Upper lobe of right lung (tissue), 1 donor: ENCODE data around the gene RGL1. TPM values are rescaled to one million over a fixed set of nuclear protein-coding genes. Genes with fewer than 3 reads are reported as not detected.

Experiments used
- ATAC-seq: fragments of 200-7000 bp; cut with Tn5 transposase; one replicate; pipeline ENCODE4 v1.9.1; 2020; ENCODE audit warnings: mild to moderate bottlenecking, moderate library complexity
- DNase-seq: peaks from one replicate; pipeline ENCODE4 v3.0.0-alpha.2; 2020
- H3K27ac ChIP-seq: fragments of 200-600 bp; one replicate; pipeline ENCODE4 v1.8.0; 2022
- H3K27me3 ChIP-seq: fragments of 200-600 bp; one replicate; pipeline ENCODE4 v1.8.0; 2022; ENCODE audit warnings: mild to moderate bottlenecking
- H3K36me3 ChIP-seq: fragments of 200-600 bp; one replicate; pipeline ENCODE4 v1.8.0; 2022
- H3K4me1 ChIP-seq: fragments of 200-600 bp; one replicate; pipeline ENCODE4 v1.8.0; 2022
- H3K4me3 ChIP-seq: fragments of 200-600 bp; one replicate; pipeline ENCODE4 v1.8.0; 2022; ENCODE audit warnings: mild to moderate bottlenecking
- H3K9me3 ChIP-seq: fragments of 200-600 bp; one replicate; pipeline ENCODE4 v1.8.0; 2022
- CTCF ChIP-seq: fragments of 200-600 bp; IDR thresholded peaks from one replicate; pipeline ENCODE4 v1.8.0; 2022; ENCODE audit warnings: antibody characterized with exemption
- intact Hi-C: fragments of 100-400 bp; cut with DNase I; formaldehyde crosslinking; loops from one replicate; pipeline ENCODE4 v1.11.0; 2022
- total RNA-seq: library from RNA; stranded (reverse); fragmentation: NEBNext Ultra II Directional; extraction: Animal tissue kit (Norgen Biotek cat#: 25700); gene quantifications from one replicate; pipeline ENCODE4 v1.2.1, GENCODE V29; 2021
- donor health status: DM: no; HTN: yes; CAD: no; lungs with severe emphysema.

The RGL1 gene
- total RNA-seq, 1 donor from 2014 or later, result 40.9 TPM

DNA sequence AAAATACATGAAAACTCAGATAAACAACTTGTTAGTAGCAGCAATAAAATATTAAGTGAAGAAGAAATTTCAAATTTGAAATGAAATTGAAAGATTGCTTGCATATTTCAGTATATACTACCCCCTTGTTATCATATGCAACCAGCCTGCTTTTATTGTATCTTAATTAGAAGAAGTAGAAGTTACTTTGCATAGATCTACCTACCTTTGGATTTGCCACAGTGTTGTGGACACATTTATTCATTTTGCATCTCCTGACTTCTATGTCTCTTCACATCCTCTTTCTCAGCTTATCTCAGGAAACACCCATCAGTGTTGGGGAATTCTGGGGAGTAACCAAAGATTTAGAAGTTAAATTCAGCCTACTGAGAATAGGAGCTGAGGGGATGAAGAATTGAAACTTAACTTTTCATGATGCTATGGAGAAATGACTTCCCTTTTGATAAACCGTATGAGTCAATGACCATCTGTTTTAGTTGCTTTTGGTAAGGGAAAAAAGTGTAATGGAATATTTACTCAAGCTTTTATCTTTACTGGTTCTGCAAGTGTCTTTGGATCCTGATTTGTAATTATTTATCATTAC lies 96.9 kb downstream of the RGL1 start:
- no peaks in the 10 kb centered on the region for H3K27me3 ChIP-seq
- DNase-seq (no peak), ATAC-seq (no peak)
- no peak for TF ChIP-seq CTCF
- H3K36me3 ChIP-seq, result peaks cover 69% of the 10 kb centered on the region
- intact Hi-C loops, result no loop called here
- no peak overlapping the region for H3K27ac ChIP-seq
- H3K4me3 ChIP-seq, result no peak overlapping the region
- H3K4me1 ChIP-seq, result no peaks in the 10 kb centered on the region
- no peaks in the 10 kb centered on the region for H3K9me3 ChIP-seq

DNA sequence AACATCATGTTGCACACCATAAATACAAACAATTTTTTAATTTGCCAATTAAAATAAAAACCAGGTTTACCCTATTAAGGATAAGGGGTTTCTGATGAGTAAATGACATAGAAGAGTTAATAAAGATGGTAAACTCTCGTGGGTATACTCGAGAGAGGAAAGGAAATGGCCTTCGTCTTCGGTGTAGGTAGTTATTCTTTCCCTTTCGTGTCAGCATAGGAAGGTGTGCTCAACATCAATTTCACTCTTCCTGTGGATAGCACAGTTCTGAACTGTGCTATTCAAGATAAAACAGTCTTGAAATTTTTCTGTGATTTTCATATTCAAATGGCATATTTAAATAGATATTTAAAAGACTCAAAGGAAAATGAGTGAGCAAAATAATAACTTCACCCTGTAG lies 98.2 kb downstream of the RGL1 start:
- H3K27ac ChIP-seq, result no peak overlapping the region
- intact Hi-C loops, result no loop called here
- H3K4me3 ChIP-seq, result no peak overlapping the region
- no peak for ATAC-seq
- H3K27me3 ChIP-seq, result no peaks in the 10 kb centered on the region
- H3K36me3 ChIP-seq, result peaks cover 75% of the 10 kb centered on the region
- DNase-seq, result no peak
- no peaks in the 10 kb centered on the region for H3K4me1 ChIP-seq
- no peaks in the 10 kb centered on the region for H3K9me3 ChIP-seq
- no peak for TF ChIP-seq CTCF

DNA sequence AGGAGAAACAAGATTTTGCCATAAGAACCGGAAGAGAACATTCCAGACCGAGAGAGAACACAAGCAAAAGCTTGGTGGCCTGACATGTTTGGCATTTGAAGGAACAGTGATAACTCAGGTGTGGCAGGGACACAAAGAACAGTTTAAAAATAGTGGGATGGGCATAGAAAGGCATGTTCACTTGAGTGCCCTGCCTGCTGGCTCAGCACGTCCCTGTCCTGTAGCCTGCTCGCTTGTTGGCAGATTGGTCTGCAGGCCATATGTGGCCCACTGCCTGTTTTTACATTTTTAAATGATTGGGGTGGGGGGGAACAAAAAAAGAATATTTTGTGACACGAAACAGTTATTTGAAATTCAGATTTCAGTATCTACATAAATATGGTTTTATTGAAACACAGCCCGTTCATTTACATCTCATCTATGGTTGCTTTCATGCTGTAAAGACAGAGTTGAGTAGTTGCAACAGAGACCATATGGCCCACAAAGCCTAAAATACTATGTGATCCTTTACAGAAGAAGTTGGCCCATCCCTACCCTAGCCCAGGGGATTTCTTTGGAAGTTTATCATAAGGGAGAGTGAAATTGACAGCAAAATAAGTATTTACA lies 100.7 kb downstream of the RGL1 start:
- intact Hi-C loops, result no loop called here
- DNase-seq (no peak), ATAC-seq (peak; percentile 49)
- Histone ChIP-seq H3K36me3 (peaks cover 76% of the 10 kb centered on the region), H3K27me3 (no peaks in the 10 kb centered on the region), H3K4me3 (no peak overlapping the region), H3K9me3 (no peaks in the 10 kb centered on the region), H3K4me1 (no peaks in the 10 kb centered on the region), H3K27ac (no peak overlapping the region)
- no peak for TF ChIP-seq CTCF

GRCh38 chr1:183907070-183907469 lies 102.2 kb downstream of the RGL1 start:
- Histone ChIP-seq H3K36me3 (peaks cover 86% of the 10 kb centered on the region), H3K9me3 (no peaks in the 10 kb centered on the region), H3K4me3 (no peak overlapping the region), H3K4me1 (no peaks in the 10 kb centered on the region), H3K27me3 (no peaks in the 10 kb centered on the region), H3K27ac (no peak overlapping the region)
- DNase-seq, result no peak
- intact Hi-C loops, result no loop called here
- TF ChIP-seq CTCF, result no peak
- no peak for ATAC-seq

DNA sequence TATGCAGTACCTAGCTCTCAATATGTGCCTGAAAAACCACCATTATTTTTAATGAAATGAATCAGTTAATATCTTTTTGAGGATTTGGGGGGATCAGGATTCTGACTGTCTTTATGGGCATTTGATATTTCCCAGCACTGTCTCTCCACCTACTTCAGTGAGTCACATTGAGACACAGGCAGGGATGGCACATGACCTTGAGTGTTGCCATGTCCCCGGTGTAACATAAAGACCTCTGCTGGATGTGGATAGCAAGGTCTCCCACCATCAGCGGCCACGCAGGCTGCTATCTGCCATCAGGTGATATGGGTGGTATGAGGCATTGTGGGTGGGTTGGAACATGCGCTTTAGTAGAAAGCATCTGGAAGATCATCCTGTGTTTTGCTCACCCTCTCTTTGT lies 103.2 kb downstream of the RGL1 start:
- TF ChIP-seq CTCF, result no peak
- Histone ChIP-seq H3K9me3 (no peaks in the 10 kb centered on the region), H3K36me3 (peaks cover 86% of the 10 kb centered on the region), H3K4me3 (no peak overlapping the region), H3K27ac (no peak overlapping the region), H3K27me3 (no peaks in the 10 kb centered on the region), H3K4me1 (no peaks in the 10 kb centered on the region)
- DNase-seq (no peak), ATAC-seq (no peak)
- intact Hi-C loops, result no loop called here
